ENCODE results near the gene MMAB. TPM values are rescaled to one million over a fixed set of nuclear protein-coding genes. Genes with fewer than 3 reads are reported as not detected.

Gene MMAB
- total and polyA plus RNA-seq, 4 donors = 47.1 to 101 (median 77.1) TPM

DNA sequence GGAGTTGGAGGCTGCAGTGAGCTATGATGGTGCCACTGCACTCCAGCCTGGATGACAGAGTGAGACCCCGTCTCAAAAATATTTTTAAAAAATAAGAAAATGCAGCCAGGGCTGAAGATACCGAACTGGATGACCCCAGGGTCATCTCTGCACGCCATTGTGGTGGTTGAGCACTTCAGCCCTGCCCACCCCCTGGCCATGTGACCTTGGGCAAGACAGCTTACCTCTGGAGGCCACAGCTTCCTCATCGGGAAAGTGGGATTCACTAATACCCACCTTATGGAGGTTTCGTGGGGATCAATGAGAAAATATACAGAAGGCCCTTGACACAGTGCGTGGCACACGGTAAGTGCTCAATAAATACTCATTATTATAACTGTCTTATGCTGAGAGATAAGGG is 25.8 kb upstream of the MMAB start:
- H3K36me3 ChIP-seq (ENCODE audit: control insufficient read depth in 4 of 4, insufficient read depth in 3 of 4, low read depth in 1 of 4, low read length in 3 of 4) = peaks cover 0 to 14% (median 7%) of the 10 kb centered on the region in 4 donors
- no peak overlapping the region for H3K4me3 ChIP-seq (ENCODE audit: low read depth in 1 of 3, low read length in 3 of 3)
- 80% methylated on average over 7 of the region's 7 CpGs for WGBS
- TF ChIP-seq, protein P1, sequence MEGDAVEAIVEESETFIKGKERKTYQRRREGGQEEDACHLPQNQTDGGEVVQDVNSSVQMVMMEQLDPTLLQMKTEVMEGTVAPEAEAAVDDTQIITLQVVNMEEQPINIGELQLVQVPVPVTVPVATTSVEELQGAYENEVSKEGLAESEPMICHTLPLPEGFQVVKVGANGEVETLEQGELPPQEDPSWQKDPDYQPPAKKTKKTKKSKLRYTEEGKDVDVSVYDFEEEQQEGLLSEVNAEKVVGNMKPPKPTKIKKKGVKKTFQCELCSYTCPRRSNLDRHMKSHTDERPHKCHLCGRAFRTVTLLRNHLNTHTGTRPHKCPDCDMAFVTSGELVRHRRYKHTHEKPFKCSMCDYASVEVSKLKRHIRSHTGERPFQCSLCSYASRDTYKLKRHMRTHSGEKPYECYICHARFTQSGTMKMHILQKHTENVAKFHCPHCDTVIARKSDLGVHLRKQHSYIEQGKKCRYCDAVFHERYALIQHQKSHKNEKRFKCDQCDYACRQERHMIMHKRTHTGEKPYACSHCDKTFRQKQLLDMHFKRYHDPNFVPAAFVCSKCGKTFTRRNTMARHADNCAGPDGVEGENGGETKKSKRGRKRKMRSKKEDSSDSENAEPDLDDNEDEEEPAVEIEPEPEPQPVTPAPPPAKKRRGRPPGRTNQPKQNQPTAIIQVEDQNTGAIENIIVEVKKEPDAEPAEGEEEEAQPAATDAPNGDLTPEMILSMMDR (IDR thresholded peaks at IDR 0.05; ENCODE audit: low read depth, low read length, missing input control) = no peak
- TF ChIP-seq, protein P2, sequence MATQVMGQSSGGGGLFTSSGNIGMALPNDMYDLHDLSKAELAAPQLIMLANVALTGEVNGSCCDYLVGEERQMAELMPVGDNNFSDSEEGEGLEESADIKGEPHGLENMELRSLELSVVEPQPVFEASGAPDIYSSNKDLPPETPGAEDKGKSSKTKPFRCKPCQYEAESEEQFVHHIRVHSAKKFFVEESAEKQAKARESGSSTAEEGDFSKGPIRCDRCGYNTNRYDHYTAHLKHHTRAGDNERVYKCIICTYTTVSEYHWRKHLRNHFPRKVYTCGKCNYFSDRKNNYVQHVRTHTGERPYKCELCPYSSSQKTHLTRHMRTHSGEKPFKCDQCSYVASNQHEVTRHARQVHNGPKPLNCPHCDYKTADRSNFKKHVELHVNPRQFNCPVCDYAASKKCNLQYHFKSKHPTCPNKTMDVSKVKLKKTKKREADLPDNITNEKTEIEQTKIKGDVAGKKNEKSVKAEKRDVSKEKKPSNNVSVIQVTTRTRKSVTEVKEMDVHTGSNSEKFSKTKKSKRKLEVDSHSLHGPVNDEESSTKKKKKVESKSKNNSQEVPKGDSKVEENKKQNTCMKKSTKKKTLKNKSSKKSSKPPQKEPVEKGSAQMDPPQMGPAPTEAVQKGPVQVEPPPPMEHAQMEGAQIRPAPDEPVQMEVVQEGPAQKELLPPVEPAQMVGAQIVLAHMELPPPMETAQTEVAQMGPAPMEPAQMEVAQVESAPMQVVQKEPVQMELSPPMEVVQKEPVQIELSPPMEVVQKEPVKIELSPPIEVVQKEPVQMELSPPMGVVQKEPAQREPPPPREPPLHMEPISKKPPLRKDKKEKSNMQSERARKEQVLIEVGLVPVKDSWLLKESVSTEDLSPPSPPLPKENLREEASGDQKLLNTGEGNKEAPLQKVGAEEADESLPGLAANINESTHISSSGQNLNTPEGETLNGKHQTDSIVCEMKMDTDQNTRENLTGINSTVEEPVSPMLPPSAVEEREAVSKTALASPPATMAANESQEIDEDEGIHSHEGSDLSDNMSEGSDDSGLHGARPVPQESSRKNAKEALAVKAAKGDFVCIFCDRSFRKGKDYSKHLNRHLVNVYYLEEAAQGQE (IDR thresholded peaks at IDR 0.05) = no peak
- TF ChIP-seq HNF4A (conservative IDR thresholded peaks at IDR 0.05) (no peak), RXRA (IDR thresholded peaks at IDR 0.05) (no peak), GABPA (IDR thresholded peaks at IDR 0.05 in 1 of 2, conservative IDR thresholded peaks at IDR 0.05 in 1 of 2) (no peak), JUND (IDR thresholded peaks at IDR 0.05) (no peak), NR2F2 (IDR thresholded peaks at IDR 0.05) (no peak), HNF4G (IDR thresholded peaks at IDR 0.05) (no peak)
- TF ChIP-seq, protein P3, sequence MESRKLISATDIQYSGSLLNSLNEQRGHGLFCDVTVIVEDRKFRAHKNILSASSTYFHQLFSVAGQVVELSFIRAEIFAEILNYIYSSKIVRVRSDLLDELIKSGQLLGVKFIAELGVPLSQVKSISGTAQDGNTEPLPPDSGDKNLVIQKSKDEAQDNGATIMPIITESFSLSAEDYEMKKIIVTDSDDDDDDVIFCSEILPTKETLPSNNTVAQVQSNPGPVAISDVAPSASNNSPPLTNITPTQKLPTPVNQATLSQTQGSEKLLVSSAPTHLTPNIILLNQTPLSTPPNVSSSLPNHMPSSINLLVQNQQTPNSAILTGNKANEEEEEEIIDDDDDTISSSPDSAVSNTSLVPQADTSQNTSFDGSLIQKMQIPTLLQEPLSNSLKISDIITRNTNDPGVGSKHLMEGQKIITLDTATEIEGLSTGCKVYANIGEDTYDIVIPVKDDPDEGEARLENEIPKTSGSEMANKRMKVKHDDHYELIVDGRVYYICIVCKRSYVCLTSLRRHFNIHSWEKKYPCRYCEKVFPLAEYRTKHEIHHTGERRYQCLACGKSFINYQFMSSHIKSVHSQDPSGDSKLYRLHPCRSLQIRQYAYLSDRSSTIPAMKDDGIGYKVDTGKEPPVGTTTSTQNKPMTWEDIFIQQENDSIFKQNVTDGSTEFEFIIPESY (IDR thresholded peaks at IDR 0.05) = no peak
- H3K9ac ChIP-seq (ENCODE audit: low read depth in 1 of 2, low read length in 2 of 2) = no peak overlapping the region
- H3K9me3 ChIP-seq (ENCODE audit: control insufficient read depth in 4 of 4, low read length in 3 of 4) = no peaks in the 10 kb centered on the region
- no peak overlapping the region for H3K27ac ChIP-seq (ENCODE audit: low read depth in 1 of 2, low read length in 2 of 2)
- H3K27me3 ChIP-seq (ENCODE audit: control insufficient read depth in 4 of 4, insufficient read depth in 4 of 4, low read length in 3 of 4) = no peaks in the 10 kb centered on the region
- DNase-seq (ENCODE audit: low spot score) = no peak
- peaks cover 3 to 22% (median 15%) of the 10 kb centered on the region in 4 donors for H3K4me1 ChIP-seq (ENCODE audit: control insufficient read depth in 4 of 4, insufficient read depth in 4 of 4, low read length in 3 of 4)

DNA sequence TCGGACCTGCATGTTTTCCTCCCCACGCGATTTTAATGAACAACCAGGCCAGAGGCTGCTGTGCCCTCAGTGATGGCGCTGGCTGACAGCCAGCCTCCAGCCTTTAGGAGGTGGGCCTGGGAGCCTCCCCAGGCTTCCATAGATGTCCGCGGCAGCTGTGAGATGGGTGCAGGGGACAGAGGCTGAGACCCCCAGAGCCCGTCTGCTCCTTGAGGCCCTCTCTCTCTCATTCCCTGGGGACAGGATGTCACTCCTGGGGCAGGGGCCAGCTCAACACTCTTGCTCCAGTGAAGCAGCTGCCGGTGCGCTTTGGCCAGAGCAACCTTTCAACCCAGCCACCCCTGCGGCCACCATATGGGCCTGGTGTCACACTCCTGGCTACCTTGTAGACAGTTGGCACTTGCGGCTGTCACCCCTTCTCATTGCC is 25.1 kb upstream of the MMAB start:
- H3K27ac ChIP-seq (ENCODE audit: low read depth in 1 of 2, low read length in 2 of 2) = no peak overlapping the region
- H3K36me3 ChIP-seq (ENCODE audit: control insufficient read depth in 4 of 4, insufficient read depth in 3 of 4, low read depth in 1 of 4, low read length in 3 of 4) = peaks cover 0 to 15% (median 7%) of the 10 kb centered on the region in 4 donors
- H3K4me3 ChIP-seq (ENCODE audit: low read depth in 1 of 3, low read length in 3 of 3) = no peak overlapping the region
- WGBS = 53% methylated on average over 11 of the region's 11 CpGs
- H3K27me3 ChIP-seq (ENCODE audit: control insufficient read depth in 4 of 4, insufficient read depth in 4 of 4, low read length in 3 of 4) = no peaks in the 10 kb centered on the region
- H3K9me3 ChIP-seq (ENCODE audit: control insufficient read depth in 4 of 4, low read length in 3 of 4) = no peaks in the 10 kb centered on the region
- TF ChIP-seq GABPA (IDR thresholded peaks at IDR 0.05 in 1 of 2, conservative IDR thresholded peaks at IDR 0.05 in 1 of 2) (no peak), NR2F2 (IDR thresholded peaks at IDR 0.05) (no peak), FOXA2 (IDR thresholded peaks at IDR 0.05) (no peak), RXRA (IDR thresholded peaks at IDR 0.05) (no peak), EGR1 (IDR thresholded peaks at IDR 0.05; ENCODE audit: low read depth in 2 of 2) (no peak)
- TF ChIP-seq, protein P1 (IDR thresholded peaks at IDR 0.05; ENCODE audit: low read depth, low read length, missing input control) = no peak
- TF ChIP-seq, protein P4, sequence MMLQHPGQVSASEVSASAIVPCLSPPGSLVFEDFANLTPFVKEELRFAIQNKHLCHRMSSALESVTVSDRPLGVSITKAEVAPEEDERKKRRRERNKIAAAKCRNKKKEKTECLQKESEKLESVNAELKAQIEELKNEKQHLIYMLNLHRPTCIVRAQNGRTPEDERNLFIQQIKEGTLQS (IDR thresholded peaks at IDR 0.05) = no peak
- TF ChIP-seq, protein P3 (IDR thresholded peaks at IDR 0.05) = no peak
- TF ChIP-seq, protein P5, sequence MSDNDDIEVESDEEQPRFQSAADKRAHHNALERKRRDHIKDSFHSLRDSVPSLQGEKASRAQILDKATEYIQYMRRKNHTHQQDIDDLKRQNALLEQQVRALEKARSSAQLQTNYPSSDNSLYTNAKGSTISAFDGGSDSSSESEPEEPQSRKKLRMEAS (IDR thresholded peaks at IDR 0.05) = no peak
- peaks cover 2 to 16% (median 10%) of the 10 kb centered on the region in 4 donors for H3K4me1 ChIP-seq (ENCODE audit: control insufficient read depth in 4 of 4, insufficient read depth in 4 of 4, low read length in 3 of 4)
- DNase-seq (ENCODE audit: low spot score) = peak; percentile 40
- H3K9ac ChIP-seq (ENCODE audit: low read depth in 1 of 2, low read length in 2 of 2) = no peak overlapping the region
